MCF 10A (cell line): ENCODE results near the gene TPM4. TPM values are rescaled to one million over a fixed set of nuclear protein-coding genes. Genes with fewer than 3 reads are reported as not detected.

ENCODE experiments used
- BruUV-seq: library from RNA; stranded (reverse); fragments of 400-500 nt; replicated peaks from 2 replicates; lab custom pipeline; 2021; lab: Mats Ljungman, UMichigan
- CTCF ChIA-PET: fragments of 300-600 bp; sonication (Branson Sonifier 250); formaldehyde crosslinking; extraction: SDS; loops from one replicate; lab custom pipeline; 2021; ENCODE audit warnings: antibody characterized with exemption, inconsistent platforms; lab: Yijun Ruan, JAX
- POLR2A ChIA-PET: fragments of 300-600, 350-650 bp; sonication (Branson Sonifier 250); formaldehyde crosslinking; extraction: SDS; loops from one replicate; lab custom pipeline; 2020; ENCODE audit warnings: antibody characterized with exemption, inconsistent platforms; lab: Yijun Ruan, JAX
- DNase-seq: peaks from one replicate; pipeline ENCODE4 v3.0.0-alpha.2; 2018; ENCODE audit not compliant: unreplicated experiment
- H3K27ac Mint-ChIP-seq: one replicate; pipeline ENCODE4 v1.8.0; 2022; ENCODE audit warnings: mild to moderate bottlenecking, low read depth, mixed read lengths; ENCODE audit not compliant: unreplicated experiment
- H3K27me3 Mint-ChIP-seq: one replicate; pipeline ENCODE4 v1.8.0; 2022; ENCODE audit warnings: mixed read lengths; ENCODE audit not compliant: insufficient read depth, unreplicated experiment
- H3K36me3 Mint-ChIP-seq: one replicate; pipeline ENCODE4 v1.8.0; 2022; ENCODE audit warnings: mild to moderate bottlenecking, moderate library complexity, mixed read lengths; ENCODE audit not compliant: insufficient read depth, unreplicated experiment
- H3K4me1 Mint-ChIP-seq: one replicate; pipeline ENCODE4 v1.8.0; 2022; ENCODE audit warnings: mixed read lengths; ENCODE audit not compliant: insufficient read depth, unreplicated experiment
- H3K4me3 Mint-ChIP-seq: one replicate; pipeline ENCODE4 v1.8.0; 2022; ENCODE audit warnings: mild to moderate bottlenecking, moderate library complexity, mixed read lengths; ENCODE audit not compliant: unreplicated experiment
- H3K9me3 Mint-ChIP-seq: one replicate; pipeline ENCODE4 v1.8.0; 2022; ENCODE audit warnings: mixed read lengths; ENCODE audit not compliant: unreplicated experiment
- intact Hi-C: fragments of 100-400 bp; cut with micrococcal nuclease; formaldehyde crosslinking; loops from 2 replicates; pipeline ENCODE4 v1.14.1; 2022
- total RNA-seq: library from RNA; stranded (reverse); gene quantifications from 2 replicates; pipeline ENCODE4 v1.2.3, GENCODE V29; 2022
- TF ChIP-seq, protein P1 (sequence below): fragments of 200-600 bp; IDR thresholded peaks from one replicate; pipeline ENCODE4 v1.8.0; 2022; ENCODE audit warnings: antibody characterized with exemption, mild to moderate bottlenecking; ENCODE audit not compliant: unreplicated experiment

TPM4 gene
- total RNA-seq, 1 experiment from 2014 or later = 355 TPM

DNA sequence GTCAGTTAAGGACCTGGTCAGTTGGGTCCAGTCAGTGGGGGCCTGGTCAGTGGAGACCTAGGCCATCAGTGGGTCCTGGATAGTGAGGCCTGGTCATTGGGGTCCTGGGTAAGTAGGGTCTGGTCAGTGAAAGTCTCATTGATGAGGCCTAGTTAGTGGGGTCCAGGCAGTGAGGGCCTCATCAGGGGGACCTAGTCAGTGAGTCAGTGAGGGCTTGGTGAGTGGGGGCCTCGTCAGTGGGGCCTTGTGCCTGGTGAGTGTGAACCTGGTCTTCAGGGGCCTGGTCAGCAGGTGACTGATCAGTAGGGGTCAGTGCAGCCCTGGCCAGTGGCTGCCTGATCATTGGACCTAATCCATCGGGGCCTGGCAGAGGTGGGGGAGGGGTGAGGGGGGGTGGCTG is 42.6 kb upstream of the TPM4 start:
- intact Hi-C loops = no loop called here
- H3K9me3 Mint-ChIP-seq = no peaks in the 10 kb centered on the region

DNA sequence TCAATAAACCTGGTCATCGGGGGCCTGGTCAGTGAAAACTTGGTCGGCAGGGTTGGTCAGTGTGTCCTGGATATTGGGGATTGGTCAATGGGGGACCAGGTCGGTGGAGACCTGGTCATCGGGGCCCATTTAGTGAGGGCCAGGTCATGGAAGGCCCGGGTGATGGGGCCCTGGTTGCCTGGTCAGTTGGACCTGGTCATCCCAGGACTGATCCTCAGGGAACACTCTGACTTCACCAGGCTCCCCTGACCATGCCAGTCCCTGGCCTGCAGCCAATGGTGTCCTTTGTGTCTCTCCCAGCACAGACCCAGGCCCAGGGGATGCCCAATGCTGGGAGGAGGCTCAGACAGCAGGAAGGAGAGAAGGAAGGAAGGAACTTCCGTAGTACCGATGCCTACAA is 42.1 kb upstream of the TPM4 start:
- H3K36me3 Mint-ChIP-seq = no peaks in the 10 kb centered on the region
- no peaks in the 10 kb centered on the region for H3K9me3 Mint-ChIP-seq
- DNase-seq = no peak
- no peak overlapping the region for H3K27ac Mint-ChIP-seq
- no TSS peak for BruUV-seq
- H3K4me3 Mint-ChIP-seq = no peak overlapping the region
- H3K4me1 Mint-ChIP-seq = no peaks in the 10 kb centered on the region
- no peaks in the 10 kb centered on the region for H3K27me3 Mint-ChIP-seq
- CTCF ChIA-PET = interaction anchor here (0.5 kb wide), 1 partner anchor 42 kb away, joined by 3 read pairs; no protein-coding TSS in a partner anchor
- TF ChIP-seq, protein P1, sequence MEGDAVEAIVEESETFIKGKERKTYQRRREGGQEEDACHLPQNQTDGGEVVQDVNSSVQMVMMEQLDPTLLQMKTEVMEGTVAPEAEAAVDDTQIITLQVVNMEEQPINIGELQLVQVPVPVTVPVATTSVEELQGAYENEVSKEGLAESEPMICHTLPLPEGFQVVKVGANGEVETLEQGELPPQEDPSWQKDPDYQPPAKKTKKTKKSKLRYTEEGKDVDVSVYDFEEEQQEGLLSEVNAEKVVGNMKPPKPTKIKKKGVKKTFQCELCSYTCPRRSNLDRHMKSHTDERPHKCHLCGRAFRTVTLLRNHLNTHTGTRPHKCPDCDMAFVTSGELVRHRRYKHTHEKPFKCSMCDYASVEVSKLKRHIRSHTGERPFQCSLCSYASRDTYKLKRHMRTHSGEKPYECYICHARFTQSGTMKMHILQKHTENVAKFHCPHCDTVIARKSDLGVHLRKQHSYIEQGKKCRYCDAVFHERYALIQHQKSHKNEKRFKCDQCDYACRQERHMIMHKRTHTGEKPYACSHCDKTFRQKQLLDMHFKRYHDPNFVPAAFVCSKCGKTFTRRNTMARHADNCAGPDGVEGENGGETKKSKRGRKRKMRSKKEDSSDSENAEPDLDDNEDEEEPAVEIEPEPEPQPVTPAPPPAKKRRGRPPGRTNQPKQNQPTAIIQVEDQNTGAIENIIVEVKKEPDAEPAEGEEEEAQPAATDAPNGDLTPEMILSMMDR = no peak
- POLR2A ChIA-PET = no interaction called here
- intact Hi-C loops = no loop called here

More for the DNA sequence above, 42.6 kb upstream of the TPM4 start:
- Mint-ChIP-seq H3K27me3 (no peaks in the 10 kb centered on the region), H3K4me3 (no peak overlapping the region), H3K27ac (no peak overlapping the region), H3K36me3 (no peaks in the 10 kb centered on the region), H3K4me1 (no peaks in the 10 kb centered on the region)
- TF ChIP-seq, protein P1 = no peak
- DNase-seq = no peak
- no TSS peak for BruUV-seq
- ChIA-PET POLR2A (no interaction called here), CTCF (no interaction called here)

DNA sequence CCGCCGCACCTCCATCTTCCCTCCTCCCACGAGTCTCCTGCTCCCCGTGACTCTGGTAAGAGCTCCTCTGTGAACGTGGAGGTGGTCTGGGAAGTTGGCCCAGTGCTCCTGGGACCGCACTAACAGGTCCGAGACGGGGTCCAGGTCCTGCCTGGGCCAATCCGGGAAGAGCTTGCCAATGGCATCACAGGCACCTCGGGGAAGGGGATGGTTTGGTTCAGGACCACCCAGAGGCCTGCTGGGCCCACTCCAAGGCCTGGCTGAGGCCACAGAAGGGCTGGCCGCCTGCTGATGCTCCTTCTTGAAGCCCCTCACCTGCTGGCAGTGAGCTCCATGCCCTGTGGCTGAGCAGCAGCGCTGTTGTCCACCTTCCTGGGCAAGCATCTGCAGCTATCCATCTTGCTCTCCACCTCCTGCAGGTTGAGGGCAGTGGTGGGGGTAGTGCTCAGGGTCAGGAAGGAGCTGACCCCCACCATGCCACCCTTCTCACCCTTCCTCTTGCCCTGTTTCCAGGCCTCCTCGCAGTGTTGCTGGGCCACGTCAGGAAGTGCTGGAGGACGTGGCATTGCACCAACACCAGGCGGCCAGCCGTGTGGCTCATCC is 41.2 kb upstream of the TPM4 start:
- ChIA-PET POLR2A (no interaction called here), CTCF (interaction anchor here (1.2 kb wide), 1 partner anchor 150 kb away, joined by 3 read pairs; the partner anchor contains the start of gene FAM32A)
- Mint-ChIP-seq H3K27ac (no peak overlapping the region), H3K27me3 (no peaks in the 10 kb centered on the region), H3K4me3 (no peak overlapping the region), H3K36me3 (no peaks in the 10 kb centered on the region), H3K4me1 (no peaks in the 10 kb centered on the region), H3K9me3 (no peaks in the 10 kb centered on the region)
- TF ChIP-seq, protein P1 = no peak
- intact Hi-C loops = no loop called here
- DNase-seq = no peak
- no TSS peak for BruUV-seq

DNA sequence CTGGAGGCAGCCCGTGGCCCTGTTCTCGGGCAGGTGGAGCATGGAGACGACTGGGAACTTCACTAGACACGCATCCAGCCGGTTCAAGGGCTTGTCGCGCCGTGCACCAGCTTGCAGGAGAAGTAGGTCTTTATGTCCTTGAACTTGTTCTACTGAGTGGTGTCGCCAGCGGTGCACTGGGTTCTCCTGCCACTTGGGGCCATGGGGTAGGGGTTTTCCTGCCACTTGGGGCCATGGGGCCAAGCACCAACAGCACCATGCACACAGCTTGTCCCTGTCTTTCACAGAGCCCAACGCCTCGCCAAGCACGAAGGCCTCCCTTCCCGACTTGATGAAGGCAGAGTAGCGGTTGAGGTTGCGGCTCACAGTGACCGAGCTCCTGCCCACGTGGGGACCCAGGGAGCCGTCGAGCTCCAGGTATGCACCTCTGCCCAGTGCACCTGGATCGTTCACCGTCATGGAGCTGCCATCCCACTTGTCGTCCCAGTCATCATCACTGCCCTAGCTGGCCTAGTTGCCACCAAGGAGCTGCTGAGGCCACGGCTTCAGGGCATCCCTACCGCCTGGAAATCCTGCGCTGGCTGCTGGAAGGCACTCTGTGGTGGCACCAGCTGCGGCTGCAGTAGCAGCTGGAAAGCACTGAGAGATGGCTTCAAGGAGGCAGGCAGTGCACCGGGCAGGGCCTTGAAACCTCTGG is 40.5 kb upstream of the TPM4 start:
- Mint-ChIP-seq H3K9me3 (no peaks in the 10 kb centered on the region), H3K4me3 (no peak overlapping the region), H3K27ac (no peak overlapping the region), H3K36me3 (no peaks in the 10 kb centered on the region), H3K27me3 (no peaks in the 10 kb centered on the region), H3K4me1 (no peaks in the 10 kb centered on the region)
- TF ChIP-seq, protein P1 = no peak
- CTCF ChIA-PET = interaction anchor here (1.2 kb wide), 1 partner anchor 149 kb away, joined by 3 read pairs; the partner anchor contains the start of gene FAM32A
- POLR2A ChIA-PET = no interaction called here
- intact Hi-C loops = no loop called here
- no TSS peak for BruUV-seq
- no peak for DNase-seq
